Thyroid gland (tissue), 4 donors: ENCODE results near the gene RNASEH1. TPM values are rescaled to one million over a fixed set of nuclear protein-coding genes. Genes with fewer than 3 reads are reported as not detected.

Experiments
- DNase-seq, 2 donors: peaks; one replicate each; pipeline ENCODE4 v3.0.0-alpha.2; 2019
- H3K27ac ChIP-seq, 3 donors: fragments of 200-600 bp; sonication (generic); 1 replicate in 2 of 3; 2 replicates in 1 of 3; pipeline ENCODE4 v1.5.1; 2016 to 2019; ENCODE audit warnings: mild to moderate bottlenecking in 1 of 3, moderate library complexity in 1 of 3
- H3K27me3 ChIP-seq: fragments of 200-600 bp; sonication (generic); one replicate; pipeline ENCODE4 v1.5.1; 2019
- H3K36me3 ChIP-seq, 2 donors: fragments of 200-600 bp; sonication (generic); one replicate each; pipeline ENCODE4 v1.5.1; 2016 to 2019
- H3K4me1 ChIP-seq, 2 donors: fragments of 200-600 bp; sonication (generic); one replicate each; pipeline ENCODE4 v1.5.1; 2017 to 2019
- H3K4me3 ChIP-seq, 3 donors: fragments of 200-600 bp; sonication (generic); replicated peaks in 1 of 3; 1 replicate in 2 of 3; 2 replicates in 1 of 3; pipeline ENCODE4 v1.5.1; 2016; ENCODE audit warnings: mild to moderate bottlenecking in 1 of 3
- H3K9me3 ChIP-seq: fragments of 200-600 bp; sonication (generic); one replicate; pipeline ENCODE4 v1.5.1; 2017
- POLR2A ChIP-seq, 2 donors: fragments of 450-650 bp; IDR thresholded peaks; one replicate each; pipeline ENCODE4 v1.6.1; 2017; ENCODE audit warnings: antibody characterized with exemption in 2 of 2, mild to moderate bottlenecking in 2 of 2, moderate library complexity in 1 of 2
- WGBS, 2 donors: methylation state at CpG; one replicate each; pipeline ENCODE4 v1.1.5; 2017; 5-methylcytosine and 5-hydroxymethylcytosine counted together
- intact Hi-C: fragments of 100-400 bp; cut with DNase I; formaldehyde crosslinking; loops from one replicate; pipeline ENCODE4 v1.15.1; 2023
- total RNA-seq, 4 donors: library from RNA; depleted of rRNA; stranded (reverse); fragments of >200 nt; gene quantifications; one replicate each; pipeline ENCODE4 v1.2.3, GENCODE V29; 2016
- TF ChIP-seq, protein P1 (sequence below), 6 experiments: fragments of 200-600 bp in 3 of 6; fragments of 450-650 bp in 3 of 6; sonication (generic) in 3 of 6; IDR thresholded peaks; one replicate each; pipeline ENCODE4 v1.5.1; 2016 to 2019; ENCODE audit warnings: antibody characterized with exemption in 6 of 6, mild to moderate bottlenecking in 2 of 6, inconsistent platforms in 1 of 6, moderate library complexity in 1 of 6

Gene RNASEH1, protein sequence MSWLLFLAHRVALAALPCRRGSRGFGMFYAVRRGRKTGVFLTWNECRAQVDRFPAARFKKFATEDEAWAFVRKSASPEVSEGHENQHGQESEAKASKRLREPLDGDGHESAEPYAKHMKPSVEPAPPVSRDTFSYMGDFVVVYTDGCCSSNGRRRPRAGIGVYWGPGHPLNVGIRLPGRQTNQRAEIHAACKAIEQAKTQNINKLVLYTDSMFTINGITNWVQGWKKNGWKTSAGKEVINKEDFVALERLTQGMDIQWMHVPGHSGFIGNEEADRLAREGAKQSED
- total RNA-seq, result 10 to 100 TPM; 13.3 to 23.1 (median 19.2) TPM

DNA sequence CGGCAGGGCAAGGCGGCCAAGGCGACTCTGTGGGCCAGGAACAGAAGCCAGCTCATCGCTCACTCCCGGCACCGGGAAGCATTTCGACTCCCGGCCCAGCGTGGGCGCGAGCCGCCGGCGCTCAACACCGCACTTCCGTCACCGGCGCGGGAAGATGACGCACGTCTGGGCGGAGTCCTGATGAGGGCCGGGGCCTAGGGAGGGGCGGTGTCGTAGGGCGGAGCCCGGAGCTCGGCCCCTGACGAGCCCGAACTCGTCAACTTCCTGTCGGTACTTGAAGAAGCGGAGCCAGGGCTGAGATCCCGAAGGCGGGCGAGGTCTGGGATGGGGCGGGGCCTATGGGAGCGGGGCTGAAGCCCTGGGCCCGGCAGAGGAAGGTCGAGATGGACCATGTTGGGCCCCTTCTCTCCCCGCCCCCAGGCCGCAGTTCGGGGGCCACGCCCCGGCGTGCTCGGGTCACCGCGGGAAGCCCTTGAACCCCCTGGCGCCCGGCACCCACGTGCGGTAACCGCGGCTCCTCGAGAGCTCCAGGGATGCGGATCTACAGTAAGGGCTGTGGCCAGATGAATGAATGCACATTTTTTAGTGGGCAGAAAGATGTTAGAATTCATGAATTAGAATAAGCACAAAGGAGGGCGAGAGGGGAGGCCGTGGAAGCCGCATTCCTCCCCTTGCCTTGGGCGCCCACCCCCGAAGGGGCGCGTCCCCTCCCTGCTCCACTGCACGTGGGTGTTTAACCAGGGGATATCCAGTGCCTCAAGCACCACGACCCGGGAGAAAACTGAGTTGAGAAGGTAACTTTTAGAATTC is at the start of gene RNASEH1:
Gene RNASEH1 (minus strand): TSS at position 129 of the 810 bp plus-strand sequence. CDS start 73 bp downstream, at position 56.
- Histone ChIP-seq H3K27me3 (no peaks in the 10 kb centered on the region), H3K4me1 (peaks cover 12 to 20% of the 10 kb centered on the region in 2 donors), H3K36me3 (peaks cover 26 to 29% of the 10 kb centered on the region in 2 donors), H3K27ac (peak within 1 kb of the TSS; percentile 73 to 88 (median 84)), H3K9me3 (no peaks in the 10 kb centered on the region), H3K4me3 (peak within 1 kb of the TSS; percentile 80 to 93 (median 81))
- DNase-seq, result peak; percentile 96 to 98
- intact Hi-C loops, result loop anchor here (10.0 kb wide), 1 partner anchor 96 kb away; the partner anchor contains the start of gene ALLC
- TF ChIP-seq, protein P1, sequence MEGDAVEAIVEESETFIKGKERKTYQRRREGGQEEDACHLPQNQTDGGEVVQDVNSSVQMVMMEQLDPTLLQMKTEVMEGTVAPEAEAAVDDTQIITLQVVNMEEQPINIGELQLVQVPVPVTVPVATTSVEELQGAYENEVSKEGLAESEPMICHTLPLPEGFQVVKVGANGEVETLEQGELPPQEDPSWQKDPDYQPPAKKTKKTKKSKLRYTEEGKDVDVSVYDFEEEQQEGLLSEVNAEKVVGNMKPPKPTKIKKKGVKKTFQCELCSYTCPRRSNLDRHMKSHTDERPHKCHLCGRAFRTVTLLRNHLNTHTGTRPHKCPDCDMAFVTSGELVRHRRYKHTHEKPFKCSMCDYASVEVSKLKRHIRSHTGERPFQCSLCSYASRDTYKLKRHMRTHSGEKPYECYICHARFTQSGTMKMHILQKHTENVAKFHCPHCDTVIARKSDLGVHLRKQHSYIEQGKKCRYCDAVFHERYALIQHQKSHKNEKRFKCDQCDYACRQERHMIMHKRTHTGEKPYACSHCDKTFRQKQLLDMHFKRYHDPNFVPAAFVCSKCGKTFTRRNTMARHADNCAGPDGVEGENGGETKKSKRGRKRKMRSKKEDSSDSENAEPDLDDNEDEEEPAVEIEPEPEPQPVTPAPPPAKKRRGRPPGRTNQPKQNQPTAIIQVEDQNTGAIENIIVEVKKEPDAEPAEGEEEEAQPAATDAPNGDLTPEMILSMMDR (IDR thresholded peaks at IDR 0.05), result no peak
- TF ChIP-seq POLR2A (IDR thresholded peaks at IDR 0.05), result peak; percentile 20 to 82
- WGBS, 2 donors, result 1% methylated on average over 17 to 50 of the region's 67 CpGs

DNA sequence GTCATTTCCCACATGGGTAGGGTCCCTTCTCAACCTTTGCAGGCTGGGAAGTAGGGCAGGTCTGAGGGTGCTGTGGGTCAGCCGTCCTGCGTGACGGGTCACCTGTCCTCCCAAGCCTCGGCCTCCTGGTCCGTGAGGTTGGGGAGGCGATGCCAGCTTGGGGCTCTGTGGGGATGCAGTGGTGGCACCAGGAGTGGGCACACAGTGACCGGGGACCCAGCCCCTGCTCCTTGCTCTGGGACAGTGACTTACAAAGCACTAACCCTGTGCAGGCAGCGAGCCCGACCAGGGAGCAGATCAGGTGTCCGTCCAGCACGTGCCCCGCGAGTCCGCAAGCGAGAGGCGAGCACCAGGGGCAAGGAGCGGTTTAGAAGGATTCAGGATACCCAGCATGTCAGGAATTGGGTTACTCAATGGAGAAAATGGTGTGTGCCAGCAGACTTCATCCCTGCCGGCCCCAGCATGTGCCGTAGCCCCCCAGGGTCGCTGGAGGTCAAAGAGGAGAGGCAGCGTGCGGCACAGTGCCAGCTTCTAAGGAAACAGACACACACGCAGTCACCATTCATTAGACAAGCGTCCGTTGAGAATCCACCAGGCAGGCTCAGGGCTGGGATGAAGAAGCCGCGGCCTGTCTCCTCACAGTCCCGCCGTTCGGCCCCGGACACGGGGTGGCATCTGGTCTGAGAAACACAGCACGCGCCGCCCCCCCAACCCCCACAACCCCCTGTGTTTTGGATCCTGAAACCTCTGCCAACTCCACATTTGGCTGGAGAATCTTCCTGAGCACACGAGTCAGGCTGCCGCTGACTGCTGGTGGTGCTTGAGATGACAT is 48.5 kb upstream of the RNASEH1 start:
- TF ChIP-seq, protein P1 (IDR thresholded peaks at IDR 0.05), result no peak
- no peak for TF ChIP-seq POLR2A (IDR thresholded peaks at IDR 0.05)

DNA sequence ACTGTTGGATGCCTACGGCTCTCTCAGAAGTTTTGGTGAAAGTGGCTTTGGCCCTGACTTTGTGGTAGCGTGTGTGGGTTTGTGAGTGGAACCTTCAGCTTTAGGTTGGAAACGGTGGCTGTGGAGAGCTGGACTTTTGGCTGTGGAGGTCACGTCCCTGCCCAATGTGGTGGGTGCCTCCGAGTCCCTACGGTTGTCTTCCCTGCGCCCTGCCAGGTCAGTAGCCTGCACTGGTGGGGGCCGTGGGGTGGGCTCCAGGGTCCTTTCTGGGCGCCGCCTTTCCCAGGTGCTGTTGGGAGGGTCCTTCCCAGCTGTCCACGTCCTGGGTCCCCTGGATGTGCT is 47.9 kb upstream of the RNASEH1 start:
- no peak overlapping the region for H3K4me3 ChIP-seq
- H3K27me3 ChIP-seq, result no peaks in the 10 kb centered on the region
- DNase-seq, result no peak
- intact Hi-C loops, result no loop called here
- no peaks in the 10 kb centered on the region for H3K36me3 ChIP-seq
- no peaks in the 10 kb centered on the region for H3K4me1 ChIP-seq
- peak overlapping the region in 1 of 3 donors; percentile 43 for H3K27ac ChIP-seq
- H3K9me3 ChIP-seq, result no peaks in the 10 kb centered on the region
- no peak for TF ChIP-seq POLR2A (IDR thresholded peaks at IDR 0.05)
- TF ChIP-seq, protein P1 (IDR thresholded peaks at IDR 0.05), result no peak
- 83 to 88% methylated on average over 8 to 11 of the region's 11 CpGs for WGBS, 2 donors

More for the DNA sequence above, 48.5 kb upstream of the RNASEH1 start:
- no peak overlapping the region for H3K4me3 ChIP-seq
- intact Hi-C loops, result no loop called here
- no peaks in the 10 kb centered on the region for H3K4me1 ChIP-seq
- no peaks in the 10 kb centered on the region for H3K27me3 ChIP-seq
- WGBS, 2 donors, result 85 to 87% methylated on average over 31 to 33 of the region's 37 CpGs
- DNase-seq, result no peak
- no peaks in the 10 kb centered on the region for H3K9me3 ChIP-seq
- H3K27ac ChIP-seq, result no peak overlapping the region
- H3K36me3 ChIP-seq, result no peaks in the 10 kb centered on the region

DNA sequence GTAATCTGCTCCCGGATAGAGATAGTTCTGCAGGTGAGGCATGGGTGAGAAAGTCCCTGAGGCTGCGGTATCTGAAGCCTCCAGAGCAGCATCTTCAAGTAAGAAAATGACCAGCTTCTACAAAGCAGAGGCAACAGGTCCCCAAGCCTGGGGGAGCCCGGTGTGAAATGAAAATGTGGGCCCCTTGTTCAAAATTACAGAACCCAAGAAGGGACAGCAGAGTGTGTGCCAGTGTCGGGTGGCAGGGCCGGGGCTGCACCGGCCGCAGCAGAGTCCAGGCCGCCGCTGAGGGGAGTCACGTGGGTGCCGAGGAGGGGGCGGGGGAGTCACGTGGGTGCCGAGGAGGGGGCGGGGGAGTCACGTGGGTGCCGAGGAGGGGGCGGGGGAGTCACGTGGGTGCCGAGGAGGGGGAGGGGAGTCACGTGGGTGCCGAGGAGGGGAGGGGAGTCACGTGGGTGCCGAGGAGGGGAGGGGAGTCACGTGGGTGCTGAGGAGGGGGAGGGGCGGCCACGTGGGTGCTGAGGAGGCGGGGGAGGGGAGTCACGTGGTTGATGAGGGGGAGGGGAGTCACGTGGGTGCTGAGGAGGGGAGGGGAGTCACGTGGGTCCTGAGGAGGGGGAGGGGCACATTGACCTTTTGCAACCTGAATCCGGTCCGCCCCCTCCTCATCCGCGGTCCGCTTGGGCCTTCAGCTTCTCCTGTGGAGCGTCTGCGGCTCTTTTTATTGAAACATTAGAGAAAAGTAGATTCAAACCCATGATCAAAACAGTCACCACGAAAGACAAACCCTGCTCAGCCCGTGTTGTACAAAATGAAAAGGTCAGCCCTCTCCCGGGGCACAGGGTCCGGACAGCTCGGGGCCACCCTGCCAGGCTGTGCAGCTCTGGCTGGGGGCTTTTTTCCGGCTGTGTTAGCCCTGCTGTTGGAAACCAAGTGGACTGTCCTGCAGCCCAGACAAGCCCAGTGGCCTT is 47.1 kb upstream of the RNASEH1 start:
- peak in 1 of 2 donors; percentile 16 for DNase-seq
- no peak for TF ChIP-seq POLR2A (IDR thresholded peaks at IDR 0.05)
- TF ChIP-seq, protein P1 (IDR thresholded peaks at IDR 0.05), result no peak
- H3K4me3 ChIP-seq, result no peak overlapping the region
- H3K27me3 ChIP-seq, result no peaks in the 10 kb centered on the region
- H3K36me3 ChIP-seq, result no peaks in the 10 kb centered on the region
- peak overlapping the region in 1 of 3 donors; percentile 43 for H3K27ac ChIP-seq
- no peaks in the 10 kb centered on the region for H3K4me1 ChIP-seq
- intact Hi-C loops, result no loop called here
- WGBS, 2 donors, result 77 to 80% methylated on average over 25 of the region's 44 CpGs
- H3K9me3 ChIP-seq, result no peaks in the 10 kb centered on the region
